ENCODE measurements around the gene SLIT3.

- TF ChIP-seq, protein P1, sequence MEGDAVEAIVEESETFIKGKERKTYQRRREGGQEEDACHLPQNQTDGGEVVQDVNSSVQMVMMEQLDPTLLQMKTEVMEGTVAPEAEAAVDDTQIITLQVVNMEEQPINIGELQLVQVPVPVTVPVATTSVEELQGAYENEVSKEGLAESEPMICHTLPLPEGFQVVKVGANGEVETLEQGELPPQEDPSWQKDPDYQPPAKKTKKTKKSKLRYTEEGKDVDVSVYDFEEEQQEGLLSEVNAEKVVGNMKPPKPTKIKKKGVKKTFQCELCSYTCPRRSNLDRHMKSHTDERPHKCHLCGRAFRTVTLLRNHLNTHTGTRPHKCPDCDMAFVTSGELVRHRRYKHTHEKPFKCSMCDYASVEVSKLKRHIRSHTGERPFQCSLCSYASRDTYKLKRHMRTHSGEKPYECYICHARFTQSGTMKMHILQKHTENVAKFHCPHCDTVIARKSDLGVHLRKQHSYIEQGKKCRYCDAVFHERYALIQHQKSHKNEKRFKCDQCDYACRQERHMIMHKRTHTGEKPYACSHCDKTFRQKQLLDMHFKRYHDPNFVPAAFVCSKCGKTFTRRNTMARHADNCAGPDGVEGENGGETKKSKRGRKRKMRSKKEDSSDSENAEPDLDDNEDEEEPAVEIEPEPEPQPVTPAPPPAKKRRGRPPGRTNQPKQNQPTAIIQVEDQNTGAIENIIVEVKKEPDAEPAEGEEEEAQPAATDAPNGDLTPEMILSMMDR (IDR thresholded peaks at IDR 0.05), result no peak
- TF ChIP-seq POLR2A (IDR thresholded peaks at IDR 0.05) (no peak), POLR2AphosphoS5 (IDR thresholded peaks at IDR 0.05) (no peak)
These were observed 368.3 kb downstream of the SLIT3 start for GRCh38 chr5:168932400-168933189.

All from breast epithelium (tissue), 3 donors.